ENCODE results near the gene BRCC3.

Gene BRCC3

DNA sequence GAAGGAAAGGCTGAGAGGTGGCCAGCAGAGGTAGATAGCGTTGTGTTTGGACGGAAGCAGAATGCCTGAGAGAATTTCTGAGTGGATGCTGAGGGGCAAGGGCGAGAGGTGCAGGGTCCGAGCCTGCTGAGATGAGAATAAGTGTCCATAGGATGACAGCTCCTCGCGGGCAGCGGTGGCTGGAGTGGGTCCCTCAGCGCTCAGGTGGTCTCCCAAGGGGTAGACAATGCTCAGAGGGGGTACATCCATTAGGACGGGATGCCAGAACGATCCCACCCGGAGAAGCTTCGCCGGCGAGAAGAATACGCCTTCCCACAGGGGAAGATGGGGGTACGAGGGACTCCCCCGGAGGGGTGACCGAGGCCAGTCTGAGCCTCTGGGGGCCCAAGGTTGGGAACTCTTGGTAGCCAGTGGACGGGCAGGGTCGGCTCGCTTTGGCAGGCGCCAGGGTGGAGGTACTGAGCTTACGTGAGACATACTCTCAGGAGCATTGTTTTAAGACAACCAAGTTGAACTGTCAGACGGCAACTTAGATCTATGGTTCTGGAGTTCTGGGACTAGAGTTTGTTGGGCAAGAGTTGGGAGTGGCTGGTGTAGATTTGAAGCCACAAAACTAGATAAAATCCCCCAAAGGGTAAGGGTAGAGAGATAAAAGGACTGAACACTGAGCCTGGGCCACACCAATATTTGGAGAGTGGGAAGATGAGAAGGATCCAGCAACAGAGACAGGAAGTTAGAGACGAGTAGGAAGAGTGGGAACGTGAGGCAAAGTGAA lies 15.8 kb downstream of the BRCC3 start:
- DNase-seq (ENCODE audit: low spot score), result no peak
- TF ChIP-seq, protein P1, sequence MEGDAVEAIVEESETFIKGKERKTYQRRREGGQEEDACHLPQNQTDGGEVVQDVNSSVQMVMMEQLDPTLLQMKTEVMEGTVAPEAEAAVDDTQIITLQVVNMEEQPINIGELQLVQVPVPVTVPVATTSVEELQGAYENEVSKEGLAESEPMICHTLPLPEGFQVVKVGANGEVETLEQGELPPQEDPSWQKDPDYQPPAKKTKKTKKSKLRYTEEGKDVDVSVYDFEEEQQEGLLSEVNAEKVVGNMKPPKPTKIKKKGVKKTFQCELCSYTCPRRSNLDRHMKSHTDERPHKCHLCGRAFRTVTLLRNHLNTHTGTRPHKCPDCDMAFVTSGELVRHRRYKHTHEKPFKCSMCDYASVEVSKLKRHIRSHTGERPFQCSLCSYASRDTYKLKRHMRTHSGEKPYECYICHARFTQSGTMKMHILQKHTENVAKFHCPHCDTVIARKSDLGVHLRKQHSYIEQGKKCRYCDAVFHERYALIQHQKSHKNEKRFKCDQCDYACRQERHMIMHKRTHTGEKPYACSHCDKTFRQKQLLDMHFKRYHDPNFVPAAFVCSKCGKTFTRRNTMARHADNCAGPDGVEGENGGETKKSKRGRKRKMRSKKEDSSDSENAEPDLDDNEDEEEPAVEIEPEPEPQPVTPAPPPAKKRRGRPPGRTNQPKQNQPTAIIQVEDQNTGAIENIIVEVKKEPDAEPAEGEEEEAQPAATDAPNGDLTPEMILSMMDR (IDR thresholded peaks at IDR 0.05; ENCODE audit: extremely low read depth, missing control alignments), result no peak

DNA sequence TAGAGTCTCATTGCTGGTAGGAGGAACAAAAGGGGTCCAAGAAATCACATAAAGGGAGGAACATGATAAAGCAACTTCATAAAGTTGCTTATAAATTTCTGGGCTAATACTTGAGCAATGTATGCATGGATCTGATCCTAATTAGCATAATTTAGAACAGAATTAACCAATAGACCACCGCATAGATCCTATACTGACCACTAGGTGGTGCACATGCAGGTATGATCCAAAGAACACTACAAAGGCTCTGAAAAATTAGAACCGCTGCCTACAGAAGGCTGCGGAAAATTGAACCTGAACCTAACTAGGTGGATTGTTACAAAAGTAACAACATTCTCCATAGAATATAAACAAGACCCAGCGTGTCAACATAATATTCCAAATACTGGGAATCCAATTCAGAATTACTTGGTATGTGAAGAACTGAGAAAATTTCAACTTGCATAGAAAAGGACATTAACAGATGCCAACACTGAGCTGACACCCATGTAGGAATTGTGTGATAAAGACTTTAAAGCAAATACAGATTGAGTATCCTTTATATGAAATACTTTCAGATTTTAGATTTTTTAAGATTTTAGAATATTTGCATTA lies 23.3 kb downstream of the BRCC3 start:
- TF ChIP-seq, protein P1 (IDR thresholded peaks at IDR 0.05; ENCODE audit: extremely low read depth, missing control alignments), result no peak
- DNase-seq (ENCODE audit: low spot score), result no peak

DNA sequence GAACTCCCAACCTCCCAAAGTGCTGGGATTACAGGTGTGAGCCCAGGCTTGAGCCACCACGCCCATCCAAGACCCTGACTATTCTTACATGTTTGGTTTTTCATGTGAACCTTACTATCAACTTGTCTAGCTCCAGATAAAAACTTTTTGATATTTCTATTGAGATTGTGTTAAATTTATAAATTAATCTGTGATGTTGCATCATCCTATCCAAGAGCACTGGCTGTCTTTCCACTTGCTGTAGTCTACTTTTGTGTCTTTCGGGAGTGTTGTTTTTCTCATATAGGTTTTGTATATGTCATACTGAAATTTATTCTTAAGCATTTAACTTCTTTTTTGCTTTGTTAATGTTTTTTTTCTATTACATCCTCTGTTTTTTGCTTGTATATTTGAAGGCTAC lies 34.6 kb downstream of the BRCC3 start:
- TF ChIP-seq, protein P1 (IDR thresholded peaks at IDR 0.05; ENCODE audit: extremely low read depth, missing control alignments), result no peak
- DNase-seq (ENCODE audit: low spot score), result no peak

DNA sequence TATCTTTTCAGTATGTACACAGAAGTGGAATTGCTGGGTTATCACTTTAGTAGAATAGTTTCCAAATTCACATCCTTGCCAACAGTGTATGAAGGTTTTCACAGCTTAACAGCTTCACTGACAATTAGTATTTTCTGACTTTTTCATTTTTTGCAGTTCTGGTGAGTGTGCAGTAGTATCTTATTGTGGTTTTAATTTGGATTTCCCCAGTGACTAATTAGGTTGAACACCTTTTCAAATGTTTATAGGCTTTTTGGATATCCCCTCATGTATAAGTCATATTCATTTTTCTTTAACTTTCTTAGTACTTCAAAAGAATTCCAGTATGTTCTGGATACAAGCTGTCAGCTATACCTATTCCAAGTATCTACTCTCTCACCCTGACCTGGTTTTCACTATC lies 37.1 kb downstream of the BRCC3 start:
- TF ChIP-seq, protein P1 (IDR thresholded peaks at IDR 0.05; ENCODE audit: extremely low read depth, missing control alignments), result no peak
- no peak for DNase-seq (ENCODE audit: low spot score)

DNA sequence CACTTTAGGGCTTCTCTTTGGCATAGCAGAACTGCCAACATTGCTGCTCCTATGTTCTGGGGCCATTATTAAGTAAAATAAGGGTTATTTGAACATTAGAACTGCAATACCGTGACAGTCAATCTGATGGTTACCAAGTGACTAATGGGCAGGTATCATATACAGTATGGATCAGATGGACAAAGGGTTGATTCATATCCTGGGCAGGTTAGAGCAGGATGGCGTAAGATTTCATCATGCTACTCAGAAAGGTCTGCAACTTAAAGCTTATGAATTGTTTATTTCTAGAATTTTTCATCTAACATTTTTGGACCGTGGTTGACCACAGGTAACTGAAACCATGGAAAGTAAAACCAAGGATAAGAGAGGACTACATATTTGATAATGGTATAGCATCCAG lies 40.9 kb downstream of the BRCC3 start:
- no peak for DNase-seq (ENCODE audit: low spot score)
- TF ChIP-seq, protein P1 (IDR thresholded peaks at IDR 0.05; ENCODE audit: extremely low read depth, missing control alignments), result no peak

DNA sequence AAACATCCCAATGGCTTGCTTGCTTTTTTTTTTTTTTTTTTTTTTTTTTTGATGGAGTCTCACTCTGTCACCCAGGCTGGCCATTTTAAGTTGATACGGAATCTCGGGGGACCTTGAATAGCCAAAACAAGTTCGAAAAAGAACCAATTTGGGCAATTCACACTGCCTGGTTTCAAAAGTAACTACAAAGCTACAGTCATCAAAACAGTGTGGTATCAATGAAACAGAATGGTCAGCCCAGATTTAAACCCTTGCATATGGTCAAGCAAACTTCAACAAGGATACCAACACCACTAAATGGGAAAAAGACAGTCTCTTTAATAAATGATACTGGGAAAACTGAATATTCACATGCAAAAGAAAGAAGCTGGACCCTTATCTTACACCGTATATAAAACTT lies 41.8 kb downstream of the BRCC3 start:
- DNase-seq (ENCODE audit: low spot score), result no peak

More for the DNA sequence above, 41.8 kb downstream of the BRCC3 start:
- TF ChIP-seq, protein P1 (IDR thresholded peaks at IDR 0.05; ENCODE audit: extremely low read depth, missing control alignments), result no peak
